Caco-2 (cell line): ENCODE data around the gene NTN1. TPM values are rescaled to one million over a fixed set of nuclear protein-coding genes. Genes with fewer than 3 reads are reported as not detected.

Source experiments
- BruUV-seq: library from RNA; stranded (reverse); fragments of 400-500 nt; replicated peaks from 2 replicates; lab custom pipeline; 2021; lab: Mats Ljungman, UMichigan
- CTCF ChIA-PET: fragments of 300-600 bp; sonication (Branson Sonifier 250); formaldehyde crosslinking; loops from one replicate; lab custom pipeline; 2022; ENCODE audit warnings: antibody characterized with exemption; lab: Charles Lee
- POLR2A ChIA-PET: fragments of 300-600 bp; sonication (Branson Sonifier 250); formaldehyde crosslinking; loops from one replicate; lab custom pipeline; 2022; ENCODE audit warnings: antibody characterized with exemption; lab: Charles Lee
- DNase-seq, 2 experiments: peaks; one replicate each; pipeline versions ENCODE4 v3.0.0 to v3.0.0-alpha.2; 2020 to 2022
- H3K27me3 ChIP-seq: replicated peaks from 2 replicates; pipeline ENCODE4 v1.6.0; 2011; ENCODE audit warnings: low read length; ENCODE audit not compliant: control insufficient read depth, insufficient read depth
- H3K36me3 ChIP-seq: 2 replicates; pipeline ENCODE4 v1.5.1; 2011; ENCODE audit warnings: low read length; ENCODE audit not compliant: control insufficient read depth, insufficient read depth
- H3K4me1 ChIP-seq: fragments of 250-450 bp; sonication (Bioruptor Pico); 2 replicates; pipeline ENCODE4 v1.5.1; 2020; ENCODE audit warnings: mild to moderate bottlenecking
- H3K4me3 ChIP-seq: 2 replicates; pipeline ENCODE4 v1.5.1; 2011; ENCODE audit warnings: low read depth, mild to moderate bottlenecking, control low read depth, low read length
- H3K9me3 ChIP-seq: fragments of 250-450 bp; sonication (Bioruptor Pico); 2 replicates; pipeline ENCODE4 v1.5.1; 2020; ENCODE audit warnings: mild to moderate bottlenecking, moderate library complexity
- H3K27ac Mint-ChIP-seq: one replicate; pipeline ENCODE4 v1.8.0; 2022; ENCODE audit warnings: mixed read lengths; ENCODE audit not compliant: unreplicated experiment
- H3K27me3 Mint-ChIP-seq: one replicate; pipeline ENCODE4 v1.8.0; 2022; ENCODE audit warnings: mixed read lengths; ENCODE audit not compliant: insufficient read depth, unreplicated experiment
- H3K36me3 Mint-ChIP-seq: one replicate; pipeline ENCODE4 v1.8.0; 2022; ENCODE audit warnings: mild to moderate bottlenecking, mixed read lengths; ENCODE audit not compliant: insufficient read depth, unreplicated experiment
- H3K4me1 Mint-ChIP-seq: one replicate; pipeline ENCODE4 v1.8.0; 2022; ENCODE audit warnings: low read depth, mixed read lengths; ENCODE audit not compliant: unreplicated experiment
- H3K4me3 Mint-ChIP-seq: one replicate; pipeline ENCODE4 v1.8.0; 2022; ENCODE audit warnings: mild to moderate bottlenecking, moderate library complexity, mixed read lengths; ENCODE audit not compliant: unreplicated experiment
- H3K9me3 Mint-ChIP-seq: one replicate; pipeline ENCODE4 v1.8.0; 2022; ENCODE audit warnings: mixed read lengths; ENCODE audit not compliant: unreplicated experiment
- CTCF ChIP-seq, 2 experiments: fragments of 200-600 bp in 1 of 2; IDR thresholded peaks; 1 replicate in 1 of 2; 2 replicates in 1 of 2; pipeline versions ENCODE4 v1.5.1 to v1.8.0; 2011 to 2022; ENCODE audit warnings: antibody characterized with exemption in 1 of 2, control low read depth in 1 of 2, inconsistent platforms in 1 of 2, low read depth in 1 of 2, low read length in 1 of 2, mild to moderate bottlenecking in 1 of 2, moderate library complexity in 1 of 2; ENCODE audit not compliant: insufficient read depth in 1 of 2, severe bottlenecking in 1 of 2, unreplicated experiment in 1 of 2
- intact Hi-C: fragments of 100-400 bp; cut with micrococcal nuclease; formaldehyde crosslinking; loops from one replicate; pipeline ENCODE4 v1.10.0; 2022; ENCODE audit not compliant: unreplicated experiment
- total RNA-seq: library from RNA; stranded (reverse); gene quantifications from 2 replicates; pipeline ENCODE4 v1.2.3, GENCODE V29; 2022

NTN1 gene
- total RNA-seq, 1 experiment from 2014 or later: 0.88 TPM

- CTCF ChIA-PET: no interaction called here
- Histone ChIP-seq H3K27me3 (no peaks in the 10 kb centered on the region), H3K4me1 (no peaks in the 10 kb centered on the region), H3K36me3 (no peaks in the 10 kb centered on the region), H3K4me3 (no peak overlapping the region), H3K9me3 (no peaks in the 10 kb centered on the region)
- DNase-seq: no peak
- no peaks in the 10 kb centered on the region for H3K27me3 Mint-ChIP-seq
- H3K4me3 Mint-ChIP-seq: no peak overlapping the region
- no TSS peak for BruUV-seq
- no peaks in the 10 kb centered on the region for H3K36me3 Mint-ChIP-seq
- intact Hi-C loops: no loop called here
- no peaks in the 10 kb centered on the region for H3K4me1 Mint-ChIP-seq
- H3K27ac Mint-ChIP-seq: no peak overlapping the region
- TF ChIP-seq CTCF (IDR thresholded peaks at IDR 0.05; ENCODE audit: insufficient read depth in 1 of 2, low read depth in 1 of 2, low read length in 1 of 2, severe bottlenecking in 1 of 2, unreplicated experiment in 1 of 2): no peak
- no peaks in the 10 kb centered on the region for H3K9me3 Mint-ChIP-seq
- POLR2A ChIA-PET: no interaction called here
Observed at GRCh38 chr17:9266697-9267117, 245.4 kb downstream of the NTN1 start.

GRCh38 chr17:9268546-9268945 is 247.2 kb downstream of the NTN1 start:
- no peaks in the 10 kb centered on the region for H3K9me3 Mint-ChIP-seq
- no peak overlapping the region for H3K4me3 Mint-ChIP-seq
- no TSS peak for BruUV-seq
- CTCF ChIA-PET: interaction anchor here (0.6 kb wide), 1 partner anchor 377 kb away, joined by 9 read pairs; no protein-coding TSS in a partner anchor
- no peak overlapping the region for H3K27ac Mint-ChIP-seq
- POLR2A ChIA-PET: no interaction called here
- no peak for DNase-seq
- intact Hi-C loops: no loop called here
- Histone ChIP-seq H3K27me3 (no peaks in the 10 kb centered on the region), H3K9me3 (no peaks in the 10 kb centered on the region), H3K36me3 (no peaks in the 10 kb centered on the region), H3K4me3 (no peak overlapping the region), H3K4me1 (no peaks in the 10 kb centered on the region)
- H3K36me3 Mint-ChIP-seq: no peaks in the 10 kb centered on the region
- no peaks in the 10 kb centered on the region for H3K4me1 Mint-ChIP-seq
- no peaks in the 10 kb centered on the region for H3K27me3 Mint-ChIP-seq
- TF ChIP-seq CTCF (IDR thresholded peaks at IDR 0.05; ENCODE audit: insufficient read depth in 1 of 2, low read depth in 1 of 2, low read length in 1 of 2, severe bottlenecking in 1 of 2, unreplicated experiment in 1 of 2): no peak

- Mint-ChIP-seq H3K9me3 (no peaks in the 10 kb centered on the region), H3K27me3 (no peaks in the 10 kb centered on the region), H3K4me1 (no peaks in the 10 kb centered on the region), H3K4me3 (no peak overlapping the region), H3K27ac (no peak overlapping the region), H3K36me3 (no peaks in the 10 kb centered on the region)
- Histone ChIP-seq H3K9me3 (no peaks in the 10 kb centered on the region), H3K4me1 (no peaks in the 10 kb centered on the region), H3K4me3 (no peak overlapping the region), H3K27me3 (no peaks in the 10 kb centered on the region), H3K36me3 (no peaks in the 10 kb centered on the region)
- CTCF ChIA-PET: interaction anchor here (0.6 kb wide), 1 partner anchor 378 kb away, joined by 9 read pairs; no protein-coding TSS in a partner anchor
- no peak for DNase-seq
- intact Hi-C loops: no loop called here
- TF ChIP-seq CTCF (IDR thresholded peaks at IDR 0.05; ENCODE audit: insufficient read depth in 1 of 2, low read depth in 1 of 2, low read length in 1 of 2, severe bottlenecking in 1 of 2, unreplicated experiment in 1 of 2): no peak
- no TSS peak for BruUV-seq
- POLR2A ChIA-PET: no interaction called here
Observed at GRCh38 chr17:9269350-9270035, 248.2 kb downstream of the NTN1 start.
